KMS-11 (cell line): ENCODE results near the gene KRT85.

Source experiments
- H2AFZ ChIP-seq: fragments of 200-600 bp; sonication (generic); 2 replicates; pipeline ENCODE4 v1.6.1; 2016; ENCODE audit warnings: antibody characterized with exemption, mixed run types, low read depth
- H3K27ac ChIP-seq: fragments of 200-600 bp; sonication (generic); 2 replicates; pipeline ENCODE4 v1.6.1; 2016; ENCODE audit warnings: mild to moderate bottlenecking, mixed run types
- H3K27me3 ChIP-seq: fragments of 200-600 bp; sonication (generic); 2 replicates; pipeline ENCODE4 v1.6.1; 2017; ENCODE audit warnings: mild to moderate bottlenecking, low read depth, mixed run types, moderate library complexity; ENCODE audit not compliant: insufficient read depth
- H3K36me3 ChIP-seq: fragments of 200-600 bp; sonication (generic); 2 replicates; pipeline ENCODE4 v1.6.1; 2017; ENCODE audit warnings: mild to moderate bottlenecking, mixed run types; ENCODE audit not compliant: insufficient read depth
- H3K4me1 ChIP-seq: fragments of 200-600 bp; sonication (generic); 2 replicates; pipeline ENCODE4 v1.6.1; 2016; ENCODE audit warnings: mild to moderate bottlenecking, low read depth, mixed run types; ENCODE audit not compliant: poor library complexity, severe bottlenecking
- H3K4me2 ChIP-seq: fragments of 200-600 bp; sonication (generic); 2 replicates; pipeline ENCODE4 v1.7.0; 2016; ENCODE audit warnings: mild to moderate bottlenecking, mixed run types
- H3K4me3 ChIP-seq: fragments of 200-600 bp; sonication (generic); IDR thresholded peaks from 2 replicates; pipeline ENCODE4 v1.6.1; 2017; ENCODE audit warnings: low read depth, low read length, mixed read lengths; ENCODE audit not compliant: insufficient read depth
- H3K79me2 ChIP-seq: fragments of 200-600 bp; sonication (generic); 2 replicates; pipeline ENCODE4 v1.6.1; 2016; ENCODE audit warnings: low read depth, mixed run types; ENCODE audit not compliant: insufficient read depth
- H3K9ac ChIP-seq: fragments of 200-600 bp; sonication (generic); 2 replicates; pipeline ENCODE4 v1.6.1; 2016; ENCODE audit warnings: mild to moderate bottlenecking, mixed run types
- H4K20me1 ChIP-seq: fragments of 200-600 bp; sonication (generic); 2 replicates; pipeline ENCODE4 v1.6.1; 2016; ENCODE audit warnings: mild to moderate bottlenecking, mixed run types; ENCODE audit not compliant: insufficient read depth
- TF ChIP-seq, protein P1 (sequence below): fragments of 200-600 bp; sonication (generic); conservative IDR thresholded peaks from 2 replicates; pipeline ENCODE4 v1.6.1; 2017; ENCODE audit warnings: low read depth, mild to moderate bottlenecking, antibody characterized with exemption, low read length, moderate library complexity, mixed read lengths

KRT85 gene

GRCh38 chr12:52313461-52313860, 53.8 kb downstream of the KRT85 start:
- no peaks in the 10 kb centered on the region; the same call in 1 of the 2 replicates for H3K27me3 ChIP-seq
- no peak overlapping the region for H3K4me2 ChIP-seq
- TF ChIP-seq, protein P1, sequence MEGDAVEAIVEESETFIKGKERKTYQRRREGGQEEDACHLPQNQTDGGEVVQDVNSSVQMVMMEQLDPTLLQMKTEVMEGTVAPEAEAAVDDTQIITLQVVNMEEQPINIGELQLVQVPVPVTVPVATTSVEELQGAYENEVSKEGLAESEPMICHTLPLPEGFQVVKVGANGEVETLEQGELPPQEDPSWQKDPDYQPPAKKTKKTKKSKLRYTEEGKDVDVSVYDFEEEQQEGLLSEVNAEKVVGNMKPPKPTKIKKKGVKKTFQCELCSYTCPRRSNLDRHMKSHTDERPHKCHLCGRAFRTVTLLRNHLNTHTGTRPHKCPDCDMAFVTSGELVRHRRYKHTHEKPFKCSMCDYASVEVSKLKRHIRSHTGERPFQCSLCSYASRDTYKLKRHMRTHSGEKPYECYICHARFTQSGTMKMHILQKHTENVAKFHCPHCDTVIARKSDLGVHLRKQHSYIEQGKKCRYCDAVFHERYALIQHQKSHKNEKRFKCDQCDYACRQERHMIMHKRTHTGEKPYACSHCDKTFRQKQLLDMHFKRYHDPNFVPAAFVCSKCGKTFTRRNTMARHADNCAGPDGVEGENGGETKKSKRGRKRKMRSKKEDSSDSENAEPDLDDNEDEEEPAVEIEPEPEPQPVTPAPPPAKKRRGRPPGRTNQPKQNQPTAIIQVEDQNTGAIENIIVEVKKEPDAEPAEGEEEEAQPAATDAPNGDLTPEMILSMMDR: no peak
- no peak overlapping the region for H3K27ac ChIP-seq
- no peaks in the 10 kb centered on the region for H3K36me3 ChIP-seq
- H2AFZ ChIP-seq: no peak overlapping the region
- no peaks in the 10 kb centered on the region for H3K4me1 ChIP-seq
- H3K79me2 ChIP-seq: no peaks in the 10 kb centered on the region
- no peak overlapping the region for H3K9ac ChIP-seq
- H4K20me1 ChIP-seq: no peaks in the 10 kb centered on the region
- H3K4me3 ChIP-seq: no peak overlapping the region

DNA sequence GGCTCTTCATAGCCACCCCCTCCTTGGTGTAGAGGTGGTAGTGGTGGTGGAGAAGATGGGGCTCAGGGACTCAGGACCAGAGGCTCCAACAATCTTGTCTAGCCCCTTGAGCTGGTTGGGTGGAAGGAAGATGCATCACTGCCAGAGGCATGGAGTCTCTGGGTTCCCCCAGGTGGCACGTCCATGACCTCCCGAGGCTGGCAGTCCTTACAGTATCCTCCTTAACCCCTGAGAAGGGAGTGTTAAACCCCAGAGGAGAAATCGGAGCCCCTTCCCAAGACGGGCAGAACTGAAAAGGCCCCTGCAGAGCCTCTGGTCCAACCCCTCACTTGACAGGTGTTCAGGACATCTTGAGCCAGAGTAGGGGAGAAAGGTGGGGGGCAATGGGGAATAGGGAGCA, 55.2 kb downstream of the KRT85 start:
- Histone ChIP-seq H4K20me1 (no peaks in the 10 kb centered on the region), H3K27ac (no peak overlapping the region)
- TF ChIP-seq, protein P1: no peak

DNA sequence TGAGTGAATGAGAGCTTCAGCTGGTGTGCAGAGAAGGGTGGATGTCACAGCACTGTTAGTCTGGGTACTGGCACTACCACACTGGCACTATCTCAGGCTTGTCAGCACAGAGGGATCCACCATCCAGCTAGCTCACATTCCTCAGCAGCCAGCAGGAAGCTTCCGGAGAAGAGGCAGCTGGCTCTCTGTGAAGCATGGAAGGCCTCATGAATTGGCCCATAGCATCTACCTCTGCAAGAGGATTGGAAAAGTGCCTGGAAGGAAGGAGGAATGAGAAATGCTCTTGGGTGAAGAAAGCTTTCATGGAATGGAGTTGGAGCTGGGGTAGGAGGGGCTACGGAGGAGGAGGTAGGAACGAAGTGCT, 56.0 kb downstream of the KRT85 start:
- H2AFZ ChIP-seq: no peak overlapping the region
- no peaks in the 10 kb centered on the region for H3K79me2 ChIP-seq
- no peaks in the 10 kb centered on the region for H4K20me1 ChIP-seq
- no peaks in the 10 kb centered on the region for H3K36me3 ChIP-seq
- peaks cover under 1% of the 10 kb centered on the region for H3K4me1 ChIP-seq
- no peak overlapping the region for H3K9ac ChIP-seq
- TF ChIP-seq, protein P1: no peak
- H3K4me2 ChIP-seq: no peak overlapping the region
- no peaks in the 10 kb centered on the region; the same call in 1 of the 2 replicates for H3K27me3 ChIP-seq
- H3K4me3 ChIP-seq: no peak overlapping the region
- no peak overlapping the region for H3K27ac ChIP-seq

More for the DNA sequence above, 55.2 kb downstream of the KRT85 start:
- Histone ChIP-seq H2AFZ (no peak overlapping the region), H3K79me2 (no peaks in the 10 kb centered on the region), H3K4me2 (no peak overlapping the region), H3K9ac (no peak overlapping the region), H3K27me3 (no peaks in the 10 kb centered on the region; the same call in 1 of the 2 replicates), H3K4me3 (no peak overlapping the region), H3K4me1 (no peaks in the 10 kb centered on the region), H3K36me3 (no peaks in the 10 kb centered on the region)

GRCh38 chr12:52310622-52311284, 56.5 kb downstream of the KRT85 start:
- no peaks in the 10 kb centered on the region; the same call in 1 of the 2 replicates for H3K27me3 ChIP-seq
- TF ChIP-seq, protein P1: no peak
- H3K79me2 ChIP-seq: no peaks in the 10 kb centered on the region
- H3K4me2 ChIP-seq: no peak overlapping the region
- no peak overlapping the region for H3K4me3 ChIP-seq
- no peaks in the 10 kb centered on the region for H3K36me3 ChIP-seq
- peaks cover 6% of the 10 kb centered on the region for H3K4me1 ChIP-seq
- H4K20me1 ChIP-seq: no peaks in the 10 kb centered on the region
- H3K9ac ChIP-seq: no peak overlapping the region
- no peak overlapping the region for H3K27ac ChIP-seq
- H2AFZ ChIP-seq: no peak overlapping the region
